Heart left ventricle (tissue), 16 donors: Measurements from ENCODE around the gene JUN. TPM values are rescaled to one million over a fixed set of nuclear protein-coding genes. Genes with fewer than 3 reads are reported as not detected.

ENCODE experiments used
- ATAC-seq, 4 donors: fragments of 200-7000 bp; cut with Tn5 transposase; one replicate each; pipeline ENCODE4 v1.9.1; 2020 to 2022; ENCODE audit warnings: moderate library complexity in 4 of 4, mild to moderate bottlenecking in 3 of 4, moderate number of reproducible peaks in 1 of 4
- DNase-seq, 5 donors: peaks; one replicate each; pipeline ENCODE4 v3.0.0-alpha.2; 2020
- H3K27ac ChIP-seq, 12 donors: fragments of 200-600 bp; sonication (generic) in 4 of 12; one replicate each; pipeline versions ENCODE4 v1.5.0 to v1.8.0; 2016 to 2022; ENCODE audit warnings: mild to moderate bottlenecking in 2 of 12
- H3K27me3 ChIP-seq, 9 donors: fragments of 200-600 bp; sonication (generic) in 2 of 9; one replicate each; pipeline versions ENCODE4 v1.5.1 to v1.8.0; 2016 to 2022; ENCODE audit warnings: mild to moderate bottlenecking in 3 of 9
- H3K36me3 ChIP-seq, 9 donors: fragments of 200-600 bp; sonication (generic) in 2 of 9; one replicate each; pipeline versions ENCODE4 v1.5.0 to v1.8.0; 2018 to 2022; ENCODE audit warnings: mild to moderate bottlenecking in 2 of 9
- H3K4me1 ChIP-seq, 12 donors: fragments of 200-600 bp; sonication (generic) in 4 of 12; one replicate each; pipeline versions ENCODE4 v1.5.0 to v1.8.0; 2016 to 2022; ENCODE audit warnings: mild to moderate bottlenecking in 3 of 12
- H3K4me3 ChIP-seq, 12 donors: fragments of 200-600 bp; sonication (generic) in 4 of 12; one replicate each; pipeline versions ENCODE4 v1.5.0 to v1.8.0; 2017 to 2022; ENCODE audit warnings: mild to moderate bottlenecking in 9 of 12, moderate library complexity in 4 of 12
- H3K9me3 ChIP-seq, 12 donors: fragments of 200-600 bp; sonication (generic) in 4 of 12; one replicate each; pipeline versions ENCODE4 v1.5.0 to v1.8.0; 2016 to 2022; ENCODE audit warnings: mild to moderate bottlenecking in 1 of 12
- POLR2A ChIP-seq, 2 donors: fragments of 450-650 bp; IDR thresholded peaks; one replicate each; pipeline ENCODE4 v1.6.1; 2017; ENCODE audit warnings: antibody characterized with exemption in 2 of 2, mild to moderate bottlenecking in 2 of 2, moderate library complexity in 2 of 2
- WGBS, 4 donors: extraction: QIAGEN DNeasy Blood & Tissue Kit in 2 of 4; methylation state at CpG; one replicate each; pipeline versions ENCODE4 v1.1.5 to v1.1.7; 2013 to 2018; 5-methylcytosine and 5-hydroxymethylcytosine counted together
- intact Hi-C, 10 donors: fragments of 100-400 bp; cut with DNase I; formaldehyde crosslinking; loops; one replicate each; pipeline versions ENCODE4 v1.11.1 to v1.14.2; 2022
- polyA plus RNA-seq, 2 donors: library from polyadenylated mRNA; stranded (reverse); fragments of 200-250 nt; gene quantifications; one replicate each; pipeline ENCODE4 v1.2.3, GENCODE V29; 2013
- total RNA-seq, 9 donors: library from RNA; depleted of rRNA in 2 of 9; stranded (reverse); fragments of >200 nt in 2 of 9; fragmentation: NEBNext Ultra II Directional in 3 of 9; extraction: Animal tissue kit (Norgen Biotek cat#: 25700) in 3 of 9; gene quantifications; one replicate each; pipeline versions ENCODE4 v1.1.0 to v1.2.4, GENCODE V29; 2016 to 2023
- TF ChIP-seq, protein P1 (sequence below), 12 donors: fragments of 200-600 bp; sonication (generic) in 4 of 12; IDR thresholded peaks; one replicate each; pipeline versions ENCODE4 v1.5.0 to v1.8.0; 2018 to 2022; ENCODE audit warnings: antibody characterized with exemption in 12 of 12, mild to moderate bottlenecking in 5 of 12
- donor health status: ischemic (EF 13 %, LVEDD 7.1; RV severe dilation, severe dysfunction).
- donor health status: healthy with polysubstance abuse.
- donor health status: DM: no; HTN: yes; CAD: no.
- donor health status: DM: no; HTN: no; CAD: no.
- donor health status: ischemic (EF 25% LVEDD 6.9; RV normal size, moderate dysfunction).
- donor health status: ischemic (EF 25% LVEDD 5.7; RV mildly dilated, moderate dysfunction).
- donor health status: healthy.
- donor health status: DM: yes; HTN: yes; CAD: no.
- donor health status: ischemic (EF 35%, LVEDD 5.7; RV mildly dilated, moderate dysfunction).
- donor health status: nonischemic (EF 11% LVEDD 7.7; RV severe dilation, severe dysfunction).
- donor health status: DM: yes; HTN: yes; CAD: no.
- donor health status: PGD.
- donor health status: ischemic (EF 29% LVEDD 5.4; RV normal size, mild dysfunction).
- donor health status: nonischemic (EF 23%, LVEDD 6.1; RV moderate dilation, normal function).

The JUN gene
- total and polyA plus RNA-seq, 11 donors = 57.1 to 133 (median 82.8) TPM

DNA sequence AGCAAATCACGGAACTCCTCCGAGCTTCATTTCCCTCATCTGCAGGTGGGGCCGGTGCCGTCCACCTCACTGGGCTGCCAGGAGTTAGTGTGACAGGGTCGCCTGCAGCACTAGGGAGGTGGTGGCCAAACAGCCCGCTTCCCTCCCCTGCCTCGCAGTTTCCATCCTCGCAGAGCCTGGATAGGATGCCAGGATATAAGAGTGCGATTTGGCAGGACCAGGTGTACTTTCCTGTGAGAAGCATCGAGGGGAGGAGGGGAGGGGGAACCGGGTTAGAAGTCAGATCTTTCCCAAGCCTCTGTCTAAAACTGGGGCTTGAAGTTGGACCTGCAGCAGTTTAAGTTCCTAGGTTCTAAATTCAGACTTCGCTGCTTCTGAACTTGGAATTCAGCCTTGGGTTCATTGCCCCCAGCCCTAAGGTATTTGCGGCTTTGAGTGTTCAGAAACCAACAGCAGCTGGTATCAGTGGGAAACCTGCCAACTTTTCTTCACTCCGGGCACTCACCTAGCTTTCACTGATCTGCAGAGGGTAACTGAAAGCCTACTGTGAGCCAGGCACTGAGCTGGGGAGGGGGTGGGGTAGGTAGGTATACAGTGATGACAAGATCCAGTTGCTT is 1.7 kb upstream of the JUN start:
- ATAC-seq (peak; percentile 2 to 16 (median 8)), DNase-seq (peak; percentile 39 to 85 (median 69))
- intact Hi-C loops = loop anchor here (1.0 to 10.0 kb wide), 29 partner anchors 29 to 969 kb away; partner anchors contain the start of gene FGGY (in 4 of the 10)

DNA sequence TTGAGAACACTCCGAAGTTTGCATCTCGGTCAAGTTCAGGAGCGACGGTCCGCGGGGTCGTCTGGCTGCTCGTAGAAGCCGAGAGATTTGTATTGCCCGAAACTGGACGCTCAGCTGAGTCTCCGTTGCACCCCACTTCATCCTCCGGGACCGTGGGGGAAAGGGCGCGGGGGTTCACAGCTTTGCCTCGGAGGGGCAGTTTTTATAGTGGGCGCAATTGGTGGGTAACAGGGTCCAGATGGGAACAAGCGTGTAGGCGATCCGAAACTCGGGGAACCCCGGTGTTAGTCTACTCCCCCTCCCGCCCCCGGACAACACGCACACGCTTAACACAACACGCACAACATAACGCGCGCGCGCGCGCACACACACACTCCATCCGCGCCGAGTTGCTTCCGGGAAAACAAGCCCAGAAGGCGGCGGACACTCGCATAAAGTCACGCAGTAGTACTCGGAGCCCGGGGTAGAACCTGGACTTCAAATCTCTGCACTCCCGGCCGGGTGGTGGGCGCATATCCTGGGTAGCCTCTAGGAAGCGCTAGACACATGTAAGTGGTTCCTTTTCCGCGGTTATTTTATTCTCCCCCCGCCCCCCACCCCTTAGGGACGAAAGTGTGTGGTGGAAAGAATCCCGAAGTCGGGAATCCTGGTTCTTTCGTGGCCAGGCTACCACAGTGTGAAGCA is 1.1 kb upstream of the JUN start:
- DNase-seq = peak; percentile 89 to 94 (median 92)
- Histone ChIP-seq H3K4me1 (peaks cover 0 to 30% (median 17%) of the 10 kb centered on the region in 12 donors), H3K27me3 (no peaks in the 10 kb centered on the region), H3K4me3 (peak overlapping the region; percentile 46 to 99 (median 90)), H3K36me3 (peaks cover 0 to 15% (median 7%) of the 10 kb centered on the region in 9 donors), H3K27ac (peak overlapping the region; percentile 94 to 100 (median 99)), H3K9me3 (peaks cover 0 to 12% (median 0%) of the 10 kb centered on the region in 12 donors)
- ATAC-seq = peak; percentile 26 to 44 (median 30)
- WGBS, 4 donors = 0 to 1% (median 1%) methylated on average over 39 to 56 of the region's 56 CpGs
- intact Hi-C loops = loop anchor here (1.0 to 10.0 kb wide), 38 partner anchors 30 to 970 kb away; partner anchors contain the start of gene FGGY (in 6 of the 10)
- TF ChIP-seq, protein P1, sequence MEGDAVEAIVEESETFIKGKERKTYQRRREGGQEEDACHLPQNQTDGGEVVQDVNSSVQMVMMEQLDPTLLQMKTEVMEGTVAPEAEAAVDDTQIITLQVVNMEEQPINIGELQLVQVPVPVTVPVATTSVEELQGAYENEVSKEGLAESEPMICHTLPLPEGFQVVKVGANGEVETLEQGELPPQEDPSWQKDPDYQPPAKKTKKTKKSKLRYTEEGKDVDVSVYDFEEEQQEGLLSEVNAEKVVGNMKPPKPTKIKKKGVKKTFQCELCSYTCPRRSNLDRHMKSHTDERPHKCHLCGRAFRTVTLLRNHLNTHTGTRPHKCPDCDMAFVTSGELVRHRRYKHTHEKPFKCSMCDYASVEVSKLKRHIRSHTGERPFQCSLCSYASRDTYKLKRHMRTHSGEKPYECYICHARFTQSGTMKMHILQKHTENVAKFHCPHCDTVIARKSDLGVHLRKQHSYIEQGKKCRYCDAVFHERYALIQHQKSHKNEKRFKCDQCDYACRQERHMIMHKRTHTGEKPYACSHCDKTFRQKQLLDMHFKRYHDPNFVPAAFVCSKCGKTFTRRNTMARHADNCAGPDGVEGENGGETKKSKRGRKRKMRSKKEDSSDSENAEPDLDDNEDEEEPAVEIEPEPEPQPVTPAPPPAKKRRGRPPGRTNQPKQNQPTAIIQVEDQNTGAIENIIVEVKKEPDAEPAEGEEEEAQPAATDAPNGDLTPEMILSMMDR (IDR thresholded peaks at IDR 0.05) = peak; percentile 36 to 85 (median 70)
- TF ChIP-seq POLR2A (IDR thresholded peaks at IDR 0.05) = peak in 1 of 2 donors; percentile 16

More for the DNA sequence above, 1.7 kb upstream of the JUN start:
- Histone ChIP-seq H3K27me3 (no peaks in the 10 kb centered on the region), H3K27ac (peak overlapping the region; percentile 94 to 100 (median 99)), H3K4me1 (peaks cover 0 to 23% (median 11%) of the 10 kb centered on the region in 12 donors), H3K9me3 (peaks cover 0 to 12% (median 0%) of the 10 kb centered on the region in 12 donors), H3K36me3 (peaks cover 0 to 15% (median 6%) of the 10 kb centered on the region in 9 donors), H3K4me3 (peak overlapping the region; percentile 46 to 99 (median 90))
- WGBS, 4 donors = 2 to 8% (median 4%) methylated on average over 10 to 14 of the region's 14 CpGs
- TF ChIP-seq POLR2A (IDR thresholded peaks at IDR 0.05) = no peak
- TF ChIP-seq, protein P1 (IDR thresholded peaks at IDR 0.05) = peak in 1 of 12 donors; percentile 4

DNA sequence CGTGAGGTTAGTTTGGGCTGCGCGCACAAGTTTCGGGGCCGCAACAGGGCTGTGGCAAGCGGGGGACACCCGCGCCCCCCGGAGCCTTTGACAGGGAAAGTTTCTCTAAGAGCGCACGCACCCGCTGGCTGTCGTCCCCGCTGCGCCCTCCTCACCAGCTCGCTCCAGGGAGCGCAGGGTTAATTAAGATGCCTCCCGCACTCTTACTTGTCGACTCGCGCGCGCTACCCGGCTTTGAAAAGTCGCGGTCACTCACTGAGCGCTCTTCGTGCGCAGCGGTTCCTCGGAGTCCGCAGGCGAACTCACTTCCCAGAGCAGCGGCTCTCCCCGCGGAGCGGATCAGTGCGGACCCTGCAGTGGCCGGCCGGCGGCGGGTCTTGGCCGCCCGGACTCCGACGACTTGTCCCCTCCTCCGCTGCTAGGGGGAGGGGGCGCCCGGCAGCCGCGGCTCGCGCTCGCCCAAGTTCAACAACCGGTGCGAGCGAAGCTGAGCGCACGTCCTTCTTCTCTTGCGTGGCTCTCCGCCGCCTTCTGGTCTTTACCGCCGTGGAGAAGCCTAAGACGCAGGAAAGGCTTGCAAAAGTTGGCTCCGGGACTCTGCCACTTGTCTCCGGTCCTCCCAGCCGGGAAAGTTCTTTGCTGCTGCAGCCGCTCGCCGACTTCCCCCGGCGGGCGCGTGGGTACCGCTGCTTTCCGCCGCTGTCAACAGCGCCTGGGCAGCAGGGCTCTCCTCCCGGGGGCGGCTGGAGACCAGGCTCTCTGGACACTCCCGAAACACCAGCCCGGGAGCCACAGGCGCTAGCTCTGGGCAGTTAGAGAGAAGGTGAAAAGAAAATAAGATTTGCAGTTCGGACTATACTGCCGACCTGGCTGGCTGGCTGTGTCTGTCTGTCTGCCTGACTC is 506 bp downstream of the JUN start:
- TF ChIP-seq, protein P1 (IDR thresholded peaks at IDR 0.05) = no peak
- peak in 1 of 2 donors; percentile 95 for TF ChIP-seq POLR2A (IDR thresholded peaks at IDR 0.05)
- ATAC-seq = peak in 1 of 4 donors; percentile 7
- intact Hi-C loops = loop anchor here (2.0 to 10.0 kb wide), 20 partner anchors 119 to 971 kb away; partner anchors contain the start of gene FGGY (in 3 of the 10)

More for the DNA sequence above, 506 bp downstream of the JUN start:
- no peaks in the 10 kb centered on the region for H3K27me3 ChIP-seq
- H3K27ac ChIP-seq = peak overlapping the region; percentile 94 to 100 (median 99)
- peaks cover 0 to 34% (median 19%) of the 10 kb centered on the region in 12 donors for H3K4me1 ChIP-seq
- 0% methylated on average over 29 to 86 of the region's 86 CpGs for WGBS, 4 donors
- DNase-seq = peak; percentile 58 to 84 (median 61)
- peaks cover 0 to 6% (median 0%) of the 10 kb centered on the region in 12 donors for H3K9me3 ChIP-seq
- H3K4me3 ChIP-seq = peak overlapping the region; percentile 59 to 99 (median 90)
- peaks cover 0 to 15% (median 7%) of the 10 kb centered on the region in 9 donors for H3K36me3 ChIP-seq
